ENCODE measurements around the gene APOF. TPM values are rescaled to one million over a fixed set of nuclear protein-coding genes. Genes with fewer than 3 reads are reported as not detected.
"Not testable (repeated sequence)": the region's sequence is repeated elsewhere in the genome, so short reads cannot be mapped to it uniquely, and the experiment has no call there.

Gene APOF
- total RNA-seq, 1 donor from 2014 or later = not detected

- Histone ChIP-seq H3K4me1 (no peaks in the 10 kb centered on the region), H3K9me3 (no peaks in the 10 kb centered on the region), H3K4me3 (no peak overlapping the region), H3K27me3 (no peaks in the 10 kb centered on the region), H3K36me3 (peaks cover 6 to 90% of the 10 kb centered on the region in 2 donors), H3K27ac (no peak overlapping the region)
- DNase-seq (ENCODE audit: extremely low spot score in 2 of 2) = no peak
- TF ChIP-seq POLR2AphosphoS5 (IDR thresholded peaks at IDR 0.05; ENCODE audit: insufficient read depth in 1 of 2, low read depth in 1 of 2) (no peak), POLR2A (IDR thresholded peaks at IDR 0.05) (no peak), CTCF (IDR thresholded peaks at IDR 0.05) (no peak)
- intact Hi-C loops (cut with DNase I) = no loop called here
These were observed 13.9 kb downstream of the APOF start for GRCh38 chr12:56348776-56349175.

- H3K4me3 ChIP-seq; H3K27ac ChIP-seq; H3K9me3 ChIP-seq; intact Hi-C loops (cut with DNase I); H3K27me3 ChIP-seq; H3K4me1 ChIP-seq; DNase-seq (ENCODE audit: extremely low spot score in 2 of 2): not testable (repeated sequence)
- H3K36me3 ChIP-seq = peaks cover 6 to 90% of the 10 kb centered on the region in 2 donors
These were observed 15.4 kb downstream of the APOF start for GRCh38 chr12:56347255-56347654.

- DNase-seq (ENCODE audit: extremely low spot score in 2 of 2) = no peak
These were observed 16.0 kb downstream of the APOF start for GRCh38 chr12:56346675-56347074.

GRCh38 chr12:56342290-56342689 is 20.4 kb downstream of the APOF start:
- H3K4me1 ChIP-seq; H3K27me3 ChIP-seq; DNase-seq (ENCODE audit: extremely low spot score in 2 of 2); H3K27ac ChIP-seq; intact Hi-C loops (cut with DNase I); H3K9me3 ChIP-seq; H3K4me3 ChIP-seq: not testable (repeated sequence)
- peaks cover 0 to 48% of the 10 kb centered on the region in 2 donors for H3K36me3 ChIP-seq

More at GRCh38 chr12:56346675-56347074, 16.0 kb downstream of the APOF start:
- peaks cover 6 to 90% of the 10 kb centered on the region in 2 donors for H3K36me3 ChIP-seq
- no peak overlapping the region for H3K27ac ChIP-seq
- TF ChIP-seq POLR2AphosphoS5 (IDR thresholded peaks at IDR 0.05; ENCODE audit: insufficient read depth in 1 of 2, low read depth in 1 of 2) (no peak), CTCF (IDR thresholded peaks at IDR 0.05) (no peak), POLR2A (IDR thresholded peaks at IDR 0.05) (no peak)
- no peak overlapping the region for H3K4me3 ChIP-seq
- intact Hi-C loops (cut with DNase I) = no loop called here
- no peaks in the 10 kb centered on the region for H3K27me3 ChIP-seq
- H3K4me1 ChIP-seq = no peaks in the 10 kb centered on the region
- H3K9me3 ChIP-seq = no peaks in the 10 kb centered on the region

GRCh38 chr12:56341616-56342015 is 21.0 kb downstream of the APOF start:
- DNase-seq (ENCODE audit: extremely low spot score in 2 of 2) = no peak
- H3K4me1 ChIP-seq = no peaks in the 10 kb centered on the region
- no peak overlapping the region for H3K4me3 ChIP-seq
- intact Hi-C loops (cut with DNase I) = no loop called here
- no peaks in the 10 kb centered on the region for H3K9me3 ChIP-seq
- H3K27ac ChIP-seq = no peak overlapping the region
- no peak for TF ChIP-seq CTCF (IDR thresholded peaks at IDR 0.05)
- no peak for TF ChIP-seq POLR2A (IDR thresholded peaks at IDR 0.05)
- TF ChIP-seq POLR2AphosphoS5 (IDR thresholded peaks at IDR 0.05; ENCODE audit: insufficient read depth in 1 of 2, low read depth in 1 of 2) = no peak
- H3K36me3 ChIP-seq = peaks cover 0 to 42% of the 10 kb centered on the region in 2 donors
- H3K27me3 ChIP-seq = no peaks in the 10 kb centered on the region

GRCh38 chr12:56339158-56339422 is 23.6 kb downstream of the APOF start:
- Histone ChIP-seq H3K4me1 (peaks cover 6% of the 10 kb centered on the region), H3K27ac (no peak overlapping the region), H3K27me3 (no peaks in the 10 kb centered on the region), H3K4me3 (no peak overlapping the region), H3K9me3 (no peaks in the 10 kb centered on the region), H3K36me3 (peaks cover 0 to 22% of the 10 kb centered on the region in 2 donors)
- no peak for DNase-seq (ENCODE audit: extremely low spot score in 2 of 2)
- intact Hi-C loops (cut with DNase I) = no loop called here
- no peak for TF ChIP-seq CTCF (IDR thresholded peaks at IDR 0.05)
- TF ChIP-seq POLR2AphosphoS5 (IDR thresholded peaks at IDR 0.05; ENCODE audit: insufficient read depth in 1 of 2, low read depth in 1 of 2) = no peak

Measured in vagina (tissue), 2 donors.